ENCODE data around the gene ADTRP. TPM values are rescaled to one million over a fixed set of nuclear protein-coding genes. Genes with fewer than 3 reads are reported as not detected.

The ADTRP gene
- total and polyA plus RNA-seq, 2 donors (not counting 1 experiment from before 2014, with no cell fraction given), result 0.18 to 1.2 TPM

GRCh38 chr6:11773581-11773980, 5.0 kb downstream of the ADTRP start:
- Histone ChIP-seq H3K4me2 (replicated peaks; ENCODE audit: low read depth, low read length, poor library complexity, severe bottlenecking) (no peak overlapping the region), H3K9ac (ENCODE audit: low read length) (no peak overlapping the region), H3K79me2 (ENCODE audit: control insufficient read depth, insufficient read depth, low read length) (no peaks in the 10 kb centered on the region), H3K27ac (ENCODE audit: low read length in 2 of 2) (no peak overlapping the region), H2AFZ (ENCODE audit: insufficient read depth, low read depth, low read length, poor library complexity, severe bottlenecking) (no peak overlapping the region), H3K27me3 (replicated peaks in 1 of 4; ENCODE audit: control extremely low read depth in 1 of 4, control insufficient read depth in 3 of 4, insufficient read depth in 4 of 4, low read length in 3 of 4) (peaks cover 0 to 2% (median 0%) of the 10 kb centered on the region in 4 experiments), H4K20me1 (ENCODE audit: control insufficient read depth, insufficient read depth, low read length, poor library complexity, severe bottlenecking) (no peaks in the 10 kb centered on the region), H3K4me3 (ENCODE audit: control extremely low read depth in 1 of 5, extremely low read depth in 1 of 5, insufficient read depth in 1 of 5, low read depth in 2 of 5, low read length in 4 of 5) (no peak overlapping the region), H3K36me3 (replicated peaks in 1 of 2; ENCODE audit: control extremely low read depth in 1 of 2, control insufficient read depth in 1 of 2, extremely low read depth in 1 of 2, insufficient read depth in 2 of 2, low read length in 1 of 2) (no peaks in the 10 kb centered on the region), H3K9me3 (ENCODE audit: control extremely low read depth in 1 of 3, control insufficient read depth in 2 of 3, insufficient read depth in 1 of 3, low read length in 2 of 3) (peaks cover 0 to 4% (median 0%) of the 10 kb centered on the region in 3 donors), H3K4me1 (ENCODE audit: control insufficient read depth in 2 of 2, insufficient read depth in 2 of 2, low read length in 2 of 2) (no peaks in the 10 kb centered on the region)
- Mint-ChIP-seq H3K4me3 (no peak overlapping the region), H3K27me3 (peaks cover 18% of the 10 kb centered on the region), H3K9me3 (ENCODE audit: insufficient read depth) (no peaks in the 10 kb centered on the region), H3K27ac (no peak overlapping the region), H3K4me1 (no peaks in the 10 kb centered on the region)
- CTCF ChIA-PET, result no interaction called here
- ATAC-seq (ENCODE audit: low read depth) (no peak), DNase-seq (no peak)
- POLR2A ChIA-PET, result no interaction called here
- no CpG with 5 or more reads among the region's 2 CpGs for WGBS (ENCODE audit: insufficient coverage)
- TF ChIP-seq EZH2 (IDR thresholded peaks at IDR 0.05; ENCODE audit: borderline replicate concordance, insufficient read depth, low read depth, low read length, poor library complexity, severe bottlenecking), result no peak
- intact Hi-C loops (cut with micrococcal nuclease), result no loop called here

- H3K4me2 ChIP-seq (replicated peaks; ENCODE audit: low read depth, low read length, poor library complexity, severe bottlenecking), result no peak overlapping the region
- H2AFZ ChIP-seq (ENCODE audit: insufficient read depth, low read depth, low read length, poor library complexity, severe bottlenecking), result no peak overlapping the region
- Mint-ChIP-seq H3K4me3 (no peak overlapping the region), H3K9me3 (ENCODE audit: insufficient read depth) (no peaks in the 10 kb centered on the region), H3K4me1 (no peaks in the 10 kb centered on the region), H3K27ac (no peak overlapping the region), H3K27me3 (peaks cover 22% of the 10 kb centered on the region)
- H3K36me3 ChIP-seq (replicated peaks in 1 of 2; ENCODE audit: control extremely low read depth in 1 of 2, control insufficient read depth in 1 of 2, extremely low read depth in 1 of 2, insufficient read depth in 2 of 2, low read length in 1 of 2), result no peaks in the 10 kb centered on the region
- H4K20me1 ChIP-seq (ENCODE audit: control insufficient read depth, insufficient read depth, low read length, poor library complexity, severe bottlenecking), result no peaks in the 10 kb centered on the region
- no peak overlapping the region for H3K4me3 ChIP-seq (ENCODE audit: control extremely low read depth in 1 of 5, extremely low read depth in 1 of 5, insufficient read depth in 1 of 5, low read depth in 2 of 5, low read length in 4 of 5)
- H3K27ac ChIP-seq (ENCODE audit: low read length in 2 of 2), result no peak overlapping the region
- intact Hi-C loops (cut with micrococcal nuclease), result no loop called here
- H3K9me3 ChIP-seq (ENCODE audit: control extremely low read depth in 1 of 3, control insufficient read depth in 2 of 3, insufficient read depth in 1 of 3, low read length in 2 of 3), result peaks cover 0 to 4% (median 0%) of the 10 kb centered on the region in 3 donors
- no peaks in the 10 kb centered on the region for H3K4me1 ChIP-seq (ENCODE audit: control insufficient read depth in 2 of 2, insufficient read depth in 2 of 2, low read length in 2 of 2)
- H3K27me3 ChIP-seq (replicated peaks in 1 of 4; ENCODE audit: control extremely low read depth in 1 of 4, control insufficient read depth in 3 of 4, insufficient read depth in 4 of 4, low read length in 3 of 4), result peaks cover 0 to 2% (median 0%) of the 10 kb centered on the region in 4 experiments
- DNase-seq (no peak), ATAC-seq (ENCODE audit: low read depth) (no peak)
- ChIA-PET CTCF (no interaction called here), POLR2A (no interaction called here)
- no peak for TF ChIP-seq CTCF (IDR thresholded peaks at IDR 0.05)
- no peak for TF ChIP-seq EZH2 (IDR thresholded peaks at IDR 0.05; ENCODE audit: borderline replicate concordance, insufficient read depth, low read depth, low read length, poor library complexity, severe bottlenecking)
- H3K79me2 ChIP-seq (ENCODE audit: control insufficient read depth, insufficient read depth, low read length), result no peaks in the 10 kb centered on the region
- H3K9ac ChIP-seq (ENCODE audit: low read length), result no peak overlapping the region
- WGBS (ENCODE audit: insufficient coverage), result 85% methylated on average over 3 of the region's 5 CpGs
Observed at GRCh38 chr6:11773013-11773412, 5.6 kb downstream of the ADTRP start.

Data from B cell (primary cell).